ENCODE measurements around the gene GUCY2C.

Gene GUCY2C

GRCh38 chr12:14729586-14729985 lies 33.2 kb upstream of the GUCY2C start (continued):
- no peak for TF ChIP-seq TSHZ2 (CRISPR knock-in tag; IDR thresholded peaks at IDR 0.05)

GRCh38 chr12:14723763-14724162 lies 27.4 kb upstream of the GUCY2C start:
- peak; percentile 80 for ATAC-seq
- no peak for TF ChIP-seq OSR1 (CRISPR knock-in tag; IDR thresholded peaks at IDR 0.05)

GRCh38 chr12:14716848-14717444 lies 20.5 kb upstream of the GUCY2C start:
- no peak for TF ChIP-seq POU6F1 (CRISPR knock-in tag; IDR thresholded peaks at IDR 0.05; ENCODE audit: borderline replicate concordance, low read depth)
- no peak for TF ChIP-seq CREB5 (CRISPR knock-in tag; IDR thresholded peaks at IDR 0.05; ENCODE audit: low read depth)
- no peak for TF ChIP-seq TOX (CRISPR knock-in tag; IDR thresholded peaks at IDR 0.05; ENCODE audit: borderline replicate concordance)
- TF ChIP-seq RARB (CRISPR knock-in tag; IDR thresholded peaks at IDR 0.05) = no peak
- TF ChIP-seq ZC3H10 (CRISPR knock-in tag; IDR thresholded peaks at IDR 0.05) = no peak
- TF ChIP-seq GLIS3 (CRISPR knock-in tag; IDR thresholded peaks at IDR 0.05) = no peak
- TF ChIP-seq ARNTL (CRISPR knock-in tag; IDR thresholded peaks at IDR 0.05; ENCODE audit: borderline replicate concordance, low read depth) = no peak
- no peak for TF ChIP-seq CSDC2 (CRISPR knock-in tag; IDR thresholded peaks at IDR 0.05)
- TF ChIP-seq ESRRG (CRISPR knock-in tag; IDR thresholded peaks at IDR 0.05) = no peak
- no peak for TF ChIP-seq ISL1 (CRISPR knock-in tag; IDR thresholded peaks at IDR 0.05)
- TF ChIP-seq ZFP3 (CRISPR knock-in tag; IDR thresholded peaks at IDR 0.05) = no peak
- TF ChIP-seq TSHZ2 (CRISPR knock-in tag; IDR thresholded peaks at IDR 0.05) = no peak
- no peak for TF ChIP-seq ZFP30 (CRISPR knock-in tag; IDR thresholded peaks at IDR 0.05)
- TF ChIP-seq OSR1 (CRISPR knock-in tag; IDR thresholded peaks at IDR 0.05) = no peak
- no peak for TF ChIP-seq SNAI2 (CRISPR knock-in tag; IDR thresholded peaks at IDR 0.05)
- TF ChIP-seq PPARA (CRISPR knock-in tag; IDR thresholded peaks at IDR 0.05; ENCODE audit: borderline replicate concordance) = no peak
- no peak for TF ChIP-seq CSRNP3 (CRISPR knock-in tag; IDR thresholded peaks at IDR 0.05)
- TF ChIP-seq TCF4 (CRISPR knock-in tag; IDR thresholded peaks at IDR 0.05; ENCODE audit: borderline replicate concordance) = no peak
- TF ChIP-seq ZNF565 (CRISPR knock-in tag; conservative IDR thresholded peaks at IDR 0.05; ENCODE audit: low read depth) = no peak
- peak; percentile 74; the same call in 2 of the 3 replicates for ATAC-seq
